HG03432 (cell line): ENCODE results near the gene GOLGA1.
"Not testable (repeated sequence)": the region's sequence is repeated elsewhere in the genome, so short reads cannot be mapped to it uniquely, and the experiment has no call there.

ENCODE experiments used
- ATAC-seq: cut with Tn5 transposase; IDR thresholded peaks from one replicate; pipeline ENCODE4 v1.9.1; 2021; ENCODE audit warnings: mild to moderate bottlenecking, moderate library complexity; ENCODE audit not compliant: unreplicated experiment

Gene GOLGA1, protein sequence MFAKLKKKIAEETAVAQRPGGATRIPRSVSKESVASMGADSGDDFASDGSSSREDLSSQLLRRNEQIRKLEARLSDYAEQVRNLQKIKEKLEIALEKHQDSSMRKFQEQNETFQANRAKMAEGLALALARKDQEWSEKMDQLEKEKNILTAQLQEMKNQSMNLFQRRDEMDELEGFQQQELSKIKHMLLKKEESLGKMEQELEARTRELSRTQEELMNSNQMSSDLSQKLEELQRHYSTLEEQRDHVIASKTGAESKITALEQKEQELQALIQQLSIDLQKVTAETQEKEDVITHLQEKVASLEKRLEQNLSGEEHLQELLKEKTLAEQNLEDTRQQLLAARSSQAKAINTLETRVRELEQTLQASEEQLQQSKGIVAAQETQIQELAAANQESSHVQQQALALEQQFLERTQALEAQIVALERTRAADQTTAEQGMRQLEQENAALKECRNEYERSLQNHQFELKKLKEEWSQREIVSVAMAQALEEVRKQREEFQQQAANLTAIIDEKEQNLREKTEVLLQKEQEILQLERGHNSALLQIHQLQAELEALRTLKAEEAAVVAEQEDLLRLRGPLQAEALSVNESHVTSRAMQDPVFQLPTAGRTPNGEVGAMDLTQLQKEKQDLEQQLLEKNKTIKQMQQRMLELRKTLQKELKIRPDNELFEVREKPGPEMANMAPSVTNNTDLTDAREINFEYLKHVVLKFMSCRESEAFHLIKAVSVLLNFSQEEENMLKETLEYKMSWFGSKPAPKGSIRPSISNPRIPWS

DNA sequence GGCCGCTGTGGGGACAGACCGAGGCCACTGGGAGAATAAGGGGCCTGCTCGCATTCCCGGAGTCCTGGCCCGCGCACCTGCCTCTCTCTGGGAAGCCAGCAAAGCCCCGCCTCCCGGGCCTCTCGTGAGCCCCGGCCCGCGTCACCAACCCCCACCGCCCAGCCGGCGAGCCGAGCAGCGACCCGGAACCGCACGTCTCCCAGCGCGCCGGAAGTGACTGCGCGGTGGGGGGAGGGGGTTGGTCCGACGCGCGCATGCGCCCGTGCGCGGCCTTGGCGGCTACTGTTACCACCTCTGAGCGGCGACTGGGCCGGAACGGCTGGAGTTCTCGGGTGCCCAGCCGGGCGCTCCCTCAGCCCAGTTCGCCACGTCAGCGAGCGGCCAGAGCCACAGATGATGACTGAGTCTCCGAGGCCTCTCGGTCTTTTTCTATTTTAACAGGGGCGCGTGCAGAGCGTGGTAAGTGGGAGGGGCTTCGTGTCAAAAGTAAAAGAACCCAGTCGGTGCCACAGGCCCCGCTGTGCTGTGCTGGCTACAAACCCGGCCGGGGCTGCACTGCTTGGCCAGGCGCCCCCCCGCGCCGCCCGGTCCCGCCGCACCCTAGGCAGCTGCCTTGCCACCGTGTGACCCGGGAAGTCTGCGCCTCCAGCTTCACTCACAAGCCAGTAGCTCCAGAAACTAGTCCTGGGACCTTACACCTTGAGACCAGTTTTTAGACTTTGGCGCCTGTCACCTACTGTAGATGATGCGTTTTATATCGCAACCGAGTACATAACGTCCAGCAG is at the start of gene GOLGA1:
Gene GOLGA1, minus strand, starts transcription at position 190 of the 785 bp plus-strand sequence. CDS start 2,372 bp downstream, outside the sequence.
- peak; percentile 82 for ATAC-seq

DNA sequence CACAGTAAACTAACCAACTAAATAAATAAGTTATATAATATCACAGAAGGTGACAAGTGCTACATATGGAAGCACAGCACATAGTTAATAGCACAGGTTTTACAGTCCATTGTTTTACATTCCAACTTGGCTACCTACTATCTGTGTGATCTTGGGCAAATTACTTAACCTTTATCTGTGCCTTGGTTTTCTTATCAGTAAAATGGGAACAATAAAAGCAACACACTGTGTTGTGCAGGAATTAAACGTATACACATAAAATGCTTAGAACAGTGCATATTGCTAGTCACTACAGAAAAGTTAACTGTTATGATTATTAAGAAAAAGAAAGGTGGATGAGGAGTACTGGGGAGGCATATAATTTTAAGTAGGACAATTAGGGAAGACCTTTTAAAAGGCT is 42.8 kb upstream of the GOLGA1 start:
- no peak for ATAC-seq

DNA sequence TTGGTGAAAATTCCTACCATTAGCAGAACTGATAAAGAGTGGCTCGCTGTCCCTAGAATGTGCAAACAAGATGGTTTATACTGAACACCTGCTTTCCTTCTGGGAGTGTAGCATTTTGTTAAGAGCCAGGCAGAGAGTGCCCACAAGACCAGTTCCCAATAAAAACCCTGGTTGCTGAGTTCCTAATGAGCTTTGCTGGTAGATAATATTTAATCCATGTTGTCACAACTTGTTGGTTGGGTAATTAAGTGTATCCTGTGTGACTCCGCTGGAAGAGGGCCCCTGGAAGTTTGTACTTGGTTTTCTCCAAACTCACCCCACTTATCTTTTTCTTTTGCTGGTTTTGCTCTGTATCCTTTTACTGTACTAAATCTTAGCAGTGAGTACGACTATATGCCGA is 39.5 kb upstream of the GOLGA1 start:
- no peak for ATAC-seq

DNA sequence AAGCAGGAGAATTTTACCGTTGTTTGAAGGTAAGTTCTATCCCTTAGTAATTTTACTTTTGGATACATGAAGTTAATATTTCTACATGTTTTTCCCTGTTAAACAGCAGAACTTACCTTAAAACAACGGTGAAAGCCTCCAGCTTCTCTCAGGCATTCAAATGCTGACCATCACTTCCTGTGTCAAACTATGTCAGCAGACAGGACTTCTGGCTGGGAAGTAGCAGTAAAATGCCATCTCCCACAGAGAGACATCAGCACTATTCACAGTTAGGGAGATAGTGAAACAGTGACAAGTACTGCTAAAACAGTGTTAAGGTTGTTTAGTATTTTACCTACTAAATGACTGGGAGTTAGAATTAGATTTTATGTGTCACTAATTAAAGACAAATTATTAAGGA is 34.2 kb upstream of the GOLGA1 start:
- no peak for ATAC-seq

DNA sequence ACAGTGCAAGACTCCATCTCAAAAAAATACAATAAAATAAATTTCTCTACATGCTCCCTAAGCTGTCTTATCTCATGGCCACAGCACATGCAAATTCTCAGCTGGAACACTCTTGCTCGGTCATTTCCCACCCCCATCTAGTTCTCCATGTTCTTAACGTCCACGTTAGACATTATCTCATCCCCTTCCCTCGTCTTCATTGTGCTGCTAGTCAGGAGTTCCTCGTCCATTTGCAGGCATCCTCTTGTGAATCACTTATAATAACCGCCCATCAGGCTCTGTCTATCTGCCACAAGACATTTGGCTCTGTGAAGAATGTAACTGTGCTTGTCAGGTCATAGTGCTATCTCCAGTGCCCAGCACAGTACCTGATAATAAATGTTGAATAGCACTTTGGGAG is 32.9 kb upstream of the GOLGA1 start:
- ATAC-seq, result no peak

DNA sequence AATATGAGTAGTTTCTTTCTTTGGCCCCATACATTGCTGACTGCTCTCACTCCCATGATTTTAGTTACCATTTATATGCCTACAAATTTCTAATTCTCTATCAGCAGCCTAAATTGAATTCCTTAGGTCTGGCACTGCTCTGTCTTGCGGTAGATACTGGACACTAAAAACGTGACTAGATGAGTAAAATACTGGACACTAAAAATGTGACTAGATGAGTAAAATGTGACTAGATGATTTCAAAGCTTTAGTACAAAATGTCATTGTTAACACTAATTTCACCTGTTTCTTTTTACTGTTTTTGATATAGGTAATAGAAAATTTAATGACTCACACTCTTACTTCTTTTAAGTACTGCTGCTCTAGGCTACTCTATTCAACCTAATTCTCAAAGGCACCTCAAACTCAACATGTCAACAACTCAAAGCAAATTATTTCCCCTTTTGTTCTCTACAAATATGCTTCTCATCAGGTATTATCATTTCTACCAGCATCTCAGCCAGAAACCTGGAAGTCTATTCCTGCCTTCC is 31.4 kb upstream of the GOLGA1 start:
- no peak for ATAC-seq

DNA sequence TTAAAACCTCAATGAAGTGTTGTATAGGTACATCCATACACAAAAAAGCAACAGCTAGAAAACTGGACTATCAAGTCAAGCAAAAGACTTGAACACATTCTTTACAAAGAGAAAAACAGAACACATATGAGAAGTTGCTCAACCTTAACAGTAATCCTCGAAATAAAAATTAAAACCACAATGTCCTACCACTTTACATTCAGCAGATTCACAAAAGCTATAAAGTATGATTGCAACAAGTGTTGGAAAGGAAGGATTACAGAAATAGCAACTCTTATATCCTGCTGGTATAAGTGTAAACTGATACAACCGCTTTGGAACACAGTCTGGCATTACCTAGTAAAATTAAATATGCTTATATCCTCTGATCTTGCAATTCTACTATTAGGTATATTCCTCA is 28.5 kb upstream of the GOLGA1 start:
- ATAC-seq, result no peak

DNA sequence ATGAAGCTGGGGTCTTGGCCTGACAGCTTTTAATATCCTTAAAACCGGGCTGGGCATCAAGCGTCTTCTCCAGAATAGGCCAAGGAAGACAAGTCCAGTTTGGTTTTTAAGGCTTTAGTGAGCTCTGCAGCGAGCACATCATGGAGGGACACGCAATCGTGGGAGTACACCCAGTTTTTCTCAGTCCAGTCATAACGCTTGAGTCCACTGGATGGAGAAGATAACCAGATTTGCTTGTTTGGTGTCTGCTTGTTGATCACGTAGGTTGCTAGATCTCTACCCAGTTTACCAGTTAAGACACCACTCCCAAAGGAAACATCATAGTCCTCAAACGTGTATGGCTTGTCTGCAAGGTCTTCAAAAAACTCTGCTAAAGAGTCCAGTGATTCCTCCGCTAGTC is 27.4 kb upstream of the GOLGA1 start:
- no peak for ATAC-seq

DNA sequence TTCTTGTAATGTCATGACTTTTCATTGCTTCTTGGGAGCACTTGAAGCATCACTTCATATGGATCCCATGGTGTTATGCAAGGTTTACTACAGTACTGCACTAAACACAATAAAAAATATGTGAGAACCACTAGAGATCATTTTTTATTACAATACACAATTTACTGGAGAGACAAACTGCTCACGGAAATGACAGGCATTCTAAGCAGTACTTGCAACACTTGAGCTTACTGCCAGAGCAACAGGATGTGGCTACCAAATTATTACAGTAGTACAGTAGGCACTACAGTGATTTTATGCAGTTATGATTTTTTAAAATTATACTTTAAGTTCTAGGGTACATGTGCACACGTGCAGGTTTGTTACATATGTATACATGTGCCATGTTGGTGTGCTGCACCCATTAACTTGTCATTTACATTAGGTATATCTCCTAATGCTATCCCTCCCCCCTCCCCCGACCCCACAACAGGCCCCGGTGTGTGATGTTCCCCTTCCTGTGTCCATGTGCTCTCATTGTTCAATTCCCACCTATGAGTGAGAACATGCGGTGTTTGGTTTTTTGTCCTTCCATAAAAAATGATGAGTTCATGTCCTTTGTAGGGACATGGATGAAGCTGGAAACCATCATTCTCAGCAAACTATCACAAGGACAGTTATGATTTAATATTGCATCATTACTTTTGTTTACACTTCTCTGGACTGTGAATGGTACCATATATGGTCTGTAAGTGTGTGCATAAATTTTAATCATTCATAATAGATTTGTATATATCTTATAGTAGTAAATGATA is 25.1 kb upstream of the GOLGA1 start:
- not testable (repeated sequence) for ATAC-seq

DNA sequence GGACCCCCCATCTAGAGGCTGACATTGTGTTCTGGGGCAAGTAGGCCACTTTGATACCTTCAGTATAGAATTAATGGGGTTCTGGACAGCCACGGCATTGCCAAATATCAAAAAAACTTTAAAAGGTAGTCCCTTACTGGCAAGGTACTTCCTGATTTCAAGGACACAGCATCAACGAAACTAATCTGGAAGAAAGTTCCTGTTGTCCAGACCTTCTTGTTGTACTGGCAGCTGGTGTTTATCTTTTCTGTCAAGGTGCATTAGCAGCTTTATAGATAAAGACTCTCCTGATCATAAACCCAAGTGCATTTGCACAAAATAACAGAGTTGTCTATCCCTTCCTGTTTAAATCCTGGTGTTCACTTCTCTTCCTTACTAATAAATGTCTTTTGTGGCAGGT is 23.7 kb upstream of the GOLGA1 start:
- no peak for ATAC-seq

DNA sequence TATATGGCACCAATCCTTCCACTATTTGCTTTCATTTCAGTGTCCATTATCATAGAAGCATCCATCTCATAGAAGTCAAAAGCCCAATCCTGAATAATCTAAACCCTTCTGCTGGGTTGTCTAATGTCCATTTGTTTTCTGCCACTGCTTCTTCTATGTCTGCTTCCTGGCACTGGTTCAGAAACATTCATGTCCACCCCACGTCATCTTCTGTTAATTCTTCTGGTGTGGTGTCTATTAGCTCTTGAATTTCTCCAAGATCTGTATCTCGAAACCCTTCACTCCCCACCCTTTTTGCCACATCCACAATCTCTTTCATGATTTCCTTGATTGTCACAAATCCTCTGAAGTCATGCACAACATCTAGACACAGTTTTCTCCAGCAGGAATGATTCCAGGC is 23.2 kb upstream of the GOLGA1 start:
- no peak for ATAC-seq

DNA sequence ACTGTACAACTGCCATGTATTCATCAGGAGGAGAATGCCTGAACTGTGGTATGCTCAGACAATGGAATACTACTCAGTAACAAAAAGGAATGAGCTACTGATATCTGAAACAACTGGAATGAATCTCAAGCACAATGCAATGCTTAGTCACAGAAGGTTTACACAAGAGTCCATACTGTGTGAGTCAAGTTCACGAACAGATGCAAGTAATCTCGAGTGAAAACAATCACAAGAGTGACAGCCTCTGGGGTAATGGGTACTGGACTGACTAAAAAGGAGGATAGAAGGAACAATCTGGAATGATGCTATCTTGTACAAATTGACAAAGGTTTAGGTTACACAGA is 19.5 kb upstream of the GOLGA1 start:
- no peak for ATAC-seq

DNA sequence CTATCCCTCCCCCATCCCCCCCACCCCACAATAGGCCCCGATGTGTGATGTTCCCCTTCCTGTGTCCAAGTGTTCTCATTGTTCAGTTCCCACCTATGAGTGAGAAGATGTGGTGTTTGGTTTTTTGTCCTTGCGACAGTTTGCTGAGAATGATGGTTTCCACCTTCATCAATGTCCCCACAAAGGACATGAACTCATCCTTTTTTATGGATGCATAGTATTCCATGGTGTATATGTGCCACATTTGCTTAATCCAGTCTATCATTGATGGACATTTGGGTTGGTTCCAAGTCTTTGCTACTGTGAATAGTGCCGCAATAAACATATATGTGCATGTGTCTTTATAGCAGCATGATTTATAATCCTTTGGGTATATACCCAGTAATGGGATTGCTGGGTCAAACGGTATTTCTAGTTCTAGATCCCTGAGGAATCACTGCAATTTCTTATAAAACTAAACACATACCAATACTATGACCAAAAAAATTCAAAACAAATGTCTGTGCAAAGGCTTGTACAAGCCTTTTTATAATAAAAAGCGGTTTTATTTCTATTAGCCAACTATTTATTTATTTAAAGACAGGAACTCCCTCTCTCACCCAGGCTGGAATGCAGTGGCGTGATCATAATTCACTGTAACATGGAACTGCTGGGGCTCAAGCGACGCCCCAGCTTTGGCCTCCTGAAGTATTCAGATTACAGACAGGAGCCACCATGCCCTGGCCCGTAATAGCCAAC is 19.0 kb upstream of the GOLGA1 start:
- ATAC-seq, result not testable (repeated sequence)

DNA sequence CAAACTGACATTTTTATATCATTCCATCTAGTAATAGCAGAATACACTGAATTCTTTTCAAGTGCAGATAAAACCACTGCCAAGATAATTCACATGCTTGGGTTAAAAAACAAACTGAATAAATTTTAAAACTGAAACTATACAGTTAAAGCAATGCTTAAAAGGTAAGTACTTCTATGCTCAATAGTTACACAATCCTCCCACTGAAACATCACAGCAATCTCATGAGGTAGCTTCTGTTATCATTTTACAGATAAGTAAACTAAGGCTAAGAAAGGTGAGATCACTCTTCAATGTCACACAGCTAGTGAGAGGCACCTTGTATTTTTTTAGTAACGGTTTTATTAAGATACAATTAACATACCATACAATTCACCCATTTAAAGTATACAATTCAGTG is 13.4 kb upstream of the GOLGA1 start:
- no peak for ATAC-seq

DNA sequence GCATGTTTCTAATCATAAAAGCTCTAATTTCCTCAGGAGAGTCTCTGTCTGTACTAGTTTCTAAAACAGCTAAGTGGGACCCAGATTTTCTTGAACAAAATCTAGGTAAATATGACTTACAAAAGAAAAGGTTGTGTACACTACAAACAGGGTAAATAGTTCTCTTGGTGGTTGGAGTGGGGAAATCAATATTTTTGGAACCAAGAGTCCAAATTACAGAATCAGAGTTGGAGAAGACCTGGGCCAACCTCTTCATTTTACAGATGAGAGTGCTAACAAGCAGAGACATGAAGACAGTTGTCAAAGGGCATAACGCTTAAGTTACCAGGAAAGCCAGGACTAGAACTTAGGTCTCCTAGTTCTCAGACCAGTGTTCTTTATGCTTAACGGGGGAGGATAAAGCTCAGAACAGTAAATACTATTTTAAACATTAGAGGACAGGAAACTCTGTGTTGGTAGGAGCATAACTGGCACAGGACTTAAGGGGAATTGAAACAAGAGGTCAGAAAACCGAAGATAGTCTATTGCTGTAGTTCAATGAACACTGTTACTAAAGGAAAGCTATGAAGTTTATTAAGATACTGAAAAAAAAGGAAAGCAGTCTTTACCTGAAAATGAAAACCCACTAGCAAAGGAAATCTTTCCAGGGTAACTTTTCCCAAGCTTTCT is 9.3 kb upstream of the GOLGA1 start:
- ATAC-seq, result no peak

DNA sequence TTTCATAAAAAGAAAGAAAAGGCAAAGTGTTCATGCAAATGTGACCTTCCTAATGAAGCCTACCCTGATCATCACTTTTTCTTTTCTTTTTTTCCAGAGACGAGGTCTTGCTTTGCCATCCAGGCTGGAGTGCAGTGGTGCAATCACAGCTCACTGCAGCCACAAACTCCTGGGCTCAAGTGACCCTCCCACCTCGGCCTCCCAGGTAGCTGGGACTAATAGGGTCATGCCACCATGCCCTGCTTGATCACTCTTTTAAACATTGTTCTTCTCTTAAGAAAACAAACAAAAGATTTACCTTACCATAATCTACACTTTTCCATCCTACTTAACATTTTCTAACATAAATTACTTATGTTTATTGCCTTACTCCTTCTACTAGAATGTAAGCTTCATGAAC is 8.5 kb upstream of the GOLGA1 start:
- ATAC-seq, result no peak

DNA sequence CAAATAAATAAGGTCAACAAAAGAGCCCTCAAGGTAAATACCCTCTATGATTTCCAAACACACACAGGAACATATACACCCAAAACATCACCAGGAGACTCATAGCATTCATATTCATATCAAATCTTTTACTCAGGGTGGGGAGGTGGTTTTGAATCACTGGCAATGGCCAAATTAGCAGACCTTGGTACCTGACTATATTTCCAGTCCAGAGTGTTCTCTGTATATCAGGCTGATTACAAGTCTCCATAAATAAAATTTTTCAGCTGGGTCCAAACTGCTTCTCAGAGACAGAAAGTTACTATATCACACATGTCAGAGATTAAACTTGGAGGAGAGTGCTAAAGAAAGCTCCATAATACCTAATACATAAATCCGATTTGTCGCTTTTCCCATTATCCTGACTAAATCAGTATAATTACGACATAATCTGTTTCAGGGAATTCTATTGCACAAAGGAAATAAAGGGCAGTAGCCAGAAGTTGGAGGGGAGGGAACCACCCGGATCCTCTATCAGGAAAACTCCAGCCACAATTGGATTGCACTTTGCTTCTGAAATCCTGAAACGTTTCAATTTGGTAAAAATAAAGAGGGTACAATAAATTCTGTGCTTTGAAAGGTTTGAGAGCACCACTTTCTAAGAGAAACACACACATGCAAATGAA is 7.0 kb upstream of the GOLGA1 start:
- ATAC-seq, result no peak

DNA sequence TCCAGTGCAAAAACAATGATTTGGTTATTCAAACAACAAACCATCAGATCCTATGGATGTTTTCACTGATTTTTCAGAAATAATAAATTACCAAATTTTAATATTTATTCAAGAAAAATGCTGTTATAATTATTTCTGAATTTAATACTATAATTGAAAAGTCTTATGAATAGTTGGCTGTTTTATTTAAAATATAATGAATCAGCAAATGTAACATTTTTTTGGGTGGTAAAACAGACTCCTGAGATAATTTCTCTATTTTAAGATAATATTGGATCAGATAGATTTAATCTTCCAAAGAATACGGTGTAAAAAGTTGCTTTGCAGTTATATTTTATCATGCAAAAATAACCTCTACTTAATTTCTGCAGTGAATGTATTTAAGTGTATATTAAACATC is 5.3 kb upstream of the GOLGA1 start:
- no peak for ATAC-seq
